T-helper 1 cell treated with Interleukin-12 subunit alpha and Interleukin-12 subunit beta and Interleukin-4 antibody, amounts not matched to agents 30 μg/mL and 1 μg/mL, for 36 hours (primary cell): Measurements from ENCODE around the gene NFE2L3.
"Not testable (repeated sequence)": the region's sequence is repeated elsewhere in the genome, so short reads cannot be mapped to it uniquely, and the experiment has no call there.

Experiments used
- H3K27ac Mint-ChIP-seq: one replicate; pipeline ENCODE4 v1.8.0; 2021; ENCODE audit warnings: mild to moderate bottlenecking, mixed read lengths
- H3K27me3 Mint-ChIP-seq: one replicate; pipeline ENCODE4 v1.8.0; 2021; ENCODE audit warnings: low read depth, mixed read lengths
- H3K36me3 Mint-ChIP-seq: one replicate; pipeline ENCODE4 v1.8.0; 2021; ENCODE audit warnings: low read depth, mixed read lengths
- H3K4me1 Mint-ChIP-seq: one replicate; pipeline ENCODE4 v1.8.0; 2021; ENCODE audit warnings: low read depth, mixed read lengths
- H3K4me3 Mint-ChIP-seq: one replicate; pipeline ENCODE4 v1.8.0; 2021; ENCODE audit warnings: mild to moderate bottlenecking, moderate library complexity, mixed read lengths
- H3K9me3 Mint-ChIP-seq: one replicate; pipeline ENCODE4 v1.8.0; 2021; ENCODE audit warnings: mixed read lengths

The NFE2L3 gene

GRCh38 chr7:26153823-26154783, 2.1 kb downstream of the NFE2L3 start:
- H3K27ac Mint-ChIP-seq, result peak overlapping the region; percentile 97
- no peaks in the 10 kb centered on the region for H3K27me3 Mint-ChIP-seq
- peaks cover 68% of the 10 kb centered on the region for H3K4me1 Mint-ChIP-seq
- no peaks in the 10 kb centered on the region for H3K9me3 Mint-ChIP-seq
- H3K36me3 Mint-ChIP-seq, result peaks cover 25% of the 10 kb centered on the region
- peak overlapping the region; percentile 98 for H3K4me3 Mint-ChIP-seq

GRCh38 chr7:26155531-26156375, 3.8 kb downstream of the NFE2L3 start:
- Mint-ChIP-seq H3K27me3 (no peaks in the 10 kb centered on the region), H3K27ac (peak overlapping the region; percentile 97), H3K36me3 (peaks cover 33% of the 10 kb centered on the region), H3K4me1 (peaks cover 72% of the 10 kb centered on the region), H3K9me3 (no peaks in the 10 kb centered on the region), H3K4me3 (peak overlapping the region; percentile 98)

- H3K27me3 Mint-ChIP-seq, result no peaks in the 10 kb centered on the region
These were observed 4.7 kb downstream of the NFE2L3 start for GRCh38 chr7:26156451-26157420.

GRCh38 chr7:26157520-26158105, 5.6 kb downstream of the NFE2L3 start:
- H3K4me1 Mint-ChIP-seq, result peaks cover 72% of the 10 kb centered on the region
- H3K4me3 Mint-ChIP-seq, result peak overlapping the region; percentile 98
- no peaks in the 10 kb centered on the region for H3K9me3 Mint-ChIP-seq
- no peaks in the 10 kb centered on the region for H3K27me3 Mint-ChIP-seq
- peaks cover 42% of the 10 kb centered on the region for H3K36me3 Mint-ChIP-seq
- peak overlapping the region; percentile 97 for H3K27ac Mint-ChIP-seq

More at GRCh38 chr7:26156451-26157420, 4.7 kb downstream of the NFE2L3 start:
- H3K27ac Mint-ChIP-seq, result peak overlapping the region; percentile 97
- no peaks in the 10 kb centered on the region for H3K9me3 Mint-ChIP-seq
- peak overlapping the region; percentile 98 for H3K4me3 Mint-ChIP-seq
- peaks cover 68% of the 10 kb centered on the region for H3K4me1 Mint-ChIP-seq
- peaks cover 38% of the 10 kb centered on the region for H3K36me3 Mint-ChIP-seq

- Mint-ChIP-seq H3K27ac (peak overlapping the region; percentile 97), H3K36me3 (peaks cover 40% of the 10 kb centered on the region)
These were observed 7.2 kb downstream of the NFE2L3 start for GRCh38 chr7:26159243-26159642.

GRCh38 chr7:26160896-26161295, 8.9 kb downstream of the NFE2L3 start:
- H3K9me3 Mint-ChIP-seq, result no peaks in the 10 kb centered on the region
- H3K4me3 Mint-ChIP-seq, result no peak overlapping the region
- H3K36me3 Mint-ChIP-seq, result peaks cover 49% of the 10 kb centered on the region
- H3K4me1 Mint-ChIP-seq, result peaks cover 63% of the 10 kb centered on the region
- no peak overlapping the region for H3K27ac Mint-ChIP-seq
- no peaks in the 10 kb centered on the region for H3K27me3 Mint-ChIP-seq

More at GRCh38 chr7:26159243-26159642, 7.2 kb downstream of the NFE2L3 start:
- Mint-ChIP-seq H3K4me1 (peaks cover 71% of the 10 kb centered on the region), H3K27me3 (no peaks in the 10 kb centered on the region), H3K9me3 (no peaks in the 10 kb centered on the region), H3K4me3 (peak overlapping the region; percentile 40)

GRCh38 chr7:26162431-26162830, 10.4 kb downstream of the NFE2L3 start:
- Mint-ChIP-seq H3K27me3 (no peaks in the 10 kb centered on the region), H3K4me3 (no peak overlapping the region), H3K27ac (no peak overlapping the region), H3K9me3 (no peaks in the 10 kb centered on the region), H3K36me3 (peaks cover 54% of the 10 kb centered on the region), H3K4me1 (peaks cover 65% of the 10 kb centered on the region)

- H3K4me3 Mint-ChIP-seq, H3K27me3 Mint-ChIP-seq, H3K27ac Mint-ChIP-seq, H3K9me3 Mint-ChIP-seq: not testable (repeated sequence)
- H3K4me1 Mint-ChIP-seq, result peaks cover 54% of the 10 kb centered on the region
- peaks cover 48% of the 10 kb centered on the region for H3K36me3 Mint-ChIP-seq
These were observed 11.8 kb downstream of the NFE2L3 start for GRCh38 chr7:26163804-26164203.

GRCh38 chr7:26165950-26166683, 14.1 kb downstream of the NFE2L3 start:
- Mint-ChIP-seq H3K27ac (peak overlapping the region; percentile 83), H3K4me3 (no peak overlapping the region)

GRCh38 chr7:26166684-26167266, 14.8 kb downstream of the NFE2L3 start:
- no peaks in the 10 kb centered on the region for H3K9me3 Mint-ChIP-seq
- H3K4me3 Mint-ChIP-seq, result peak overlapping the region; percentile 15
- H3K27ac Mint-ChIP-seq, result peak overlapping the region; percentile 83
- H3K4me1 Mint-ChIP-seq, result peaks cover 54% of the 10 kb centered on the region
- H3K27me3 Mint-ChIP-seq, result no peaks in the 10 kb centered on the region
- H3K36me3 Mint-ChIP-seq, result peaks cover 51% of the 10 kb centered on the region

More at GRCh38 chr7:26165950-26166683, 14.1 kb downstream of the NFE2L3 start:
- peaks cover 47% of the 10 kb centered on the region for H3K36me3 Mint-ChIP-seq
- peaks cover 54% of the 10 kb centered on the region for H3K4me1 Mint-ChIP-seq
- H3K27me3 Mint-ChIP-seq, result no peaks in the 10 kb centered on the region
- no peaks in the 10 kb centered on the region for H3K9me3 Mint-ChIP-seq

GRCh38 chr7:26167303-26167934, 15.4 kb downstream of the NFE2L3 start:
- H3K36me3 Mint-ChIP-seq, result peaks cover 52% of the 10 kb centered on the region
- peaks cover 51% of the 10 kb centered on the region for H3K4me1 Mint-ChIP-seq
- peak overlapping the region; percentile 15 for H3K4me3 Mint-ChIP-seq
- no peaks in the 10 kb centered on the region for H3K9me3 Mint-ChIP-seq
- no peaks in the 10 kb centered on the region for H3K27me3 Mint-ChIP-seq
- H3K27ac Mint-ChIP-seq, result peak overlapping the region; percentile 83

- no peaks in the 10 kb centered on the region for H3K9me3 Mint-ChIP-seq
- H3K27ac Mint-ChIP-seq, result no peak overlapping the region
- H3K27me3 Mint-ChIP-seq, result no peaks in the 10 kb centered on the region
- H3K36me3 Mint-ChIP-seq, result peaks cover 50% of the 10 kb centered on the region
- no peak overlapping the region for H3K4me3 Mint-ChIP-seq
- peaks cover 55% of the 10 kb centered on the region for H3K4me1 Mint-ChIP-seq
These were observed 16.5 kb downstream of the NFE2L3 start for GRCh38 chr7:26168458-26169023.
